ENCODE data around the gene BMPR1A. TPM values are rescaled to one million over a fixed set of nuclear protein-coding genes. Genes with fewer than 3 reads are reported as not detected.

Gene BMPR1A
- polyA plus RNA-seq, 1 donor (not counting 4 experiments of a cell fraction or from before 2014, with no cell fraction given), result 22.2 TPM

DNA sequence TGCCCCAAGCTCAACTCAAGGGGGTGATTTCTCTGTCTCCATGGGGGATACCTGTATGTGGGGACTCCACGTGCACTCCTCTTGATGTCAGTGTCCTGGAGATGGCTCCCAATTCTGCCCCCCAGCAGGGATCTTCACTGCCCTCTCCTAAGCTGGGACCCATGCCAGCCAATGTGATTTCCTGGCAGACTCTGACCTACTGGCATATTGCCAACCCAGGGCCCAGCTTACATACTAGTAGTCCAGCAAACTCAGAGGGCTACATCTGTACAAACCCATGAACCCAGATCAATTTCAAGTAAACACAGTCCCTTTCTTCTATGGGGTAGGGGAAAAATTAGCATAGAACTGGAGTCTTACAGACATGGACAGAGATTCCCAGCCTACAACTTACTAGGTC lies 26.2 kb upstream of the BMPR1A start:
- Histone ChIP-seq H3K9ac (ENCODE audit: control insufficient read depth, extremely low read depth, insufficient read depth, low read length) (no peak overlapping the region), H3K9me3 (ENCODE audit: control insufficient read depth, low read depth, low read length) (no peaks in the 10 kb centered on the region)

GRCh38 chr10:86732771-86733170 lies 23.6 kb upstream of the BMPR1A start:
- Histone ChIP-seq H2AFZ (ENCODE audit: control insufficient read depth, low read length) (no peak overlapping the region), H4K20me1 (ENCODE audit: control insufficient read depth, extremely low read depth, insufficient read depth, low read length) (no peaks in the 10 kb centered on the region), H3K9me1 (ENCODE audit: control insufficient read depth, extremely low read depth, insufficient read depth, low read length) (no peaks in the 10 kb centered on the region), H3K79me2 (ENCODE audit: control insufficient read depth, insufficient read depth, low read length) (no peaks in the 10 kb centered on the region), H3K4me1 (ENCODE audit: control insufficient read depth, extremely low read depth, insufficient read depth, low read length) (no peaks in the 10 kb centered on the region), H3K9ac (ENCODE audit: control insufficient read depth, extremely low read depth, insufficient read depth, low read length) (no peak overlapping the region), H3K9me3 (ENCODE audit: control insufficient read depth, low read depth, low read length) (no peaks in the 10 kb centered on the region), H3K36me3 (ENCODE audit: control insufficient read depth in 2 of 2, extremely low read depth in 1 of 2, insufficient read depth in 2 of 2, low read length in 2 of 2) (no peaks in the 10 kb centered on the region), H3K4me3 (ENCODE audit: control insufficient read depth in 2 of 3, extremely low read depth in 1 of 3, insufficient read depth in 2 of 3, low read depth in 1 of 3, low read length in 3 of 3) (no peak overlapping the region), H3K27me3 (ENCODE audit: control insufficient read depth, extremely low read depth, insufficient read depth, low read length) (peaks cover 4% of the 10 kb centered on the region), H3K4me2 (ENCODE audit: control insufficient read depth, extremely low read depth, insufficient read depth, low read depth, low read length) (no peak overlapping the region), H3K27ac (ENCODE audit: control insufficient read depth, insufficient read depth, low read length) (no peak overlapping the region)
- dilution Hi-C loops (cut with MboI; ENCODE audit: extremely low pct_ligation_motif_present, low sequenced_read_pairs), result no loop called here
- TF ChIP-seq EZH2 (IDR thresholded peaks at IDR 0.05; ENCODE audit: low read length), result no peak
- TF ChIP-seq, protein P1, sequence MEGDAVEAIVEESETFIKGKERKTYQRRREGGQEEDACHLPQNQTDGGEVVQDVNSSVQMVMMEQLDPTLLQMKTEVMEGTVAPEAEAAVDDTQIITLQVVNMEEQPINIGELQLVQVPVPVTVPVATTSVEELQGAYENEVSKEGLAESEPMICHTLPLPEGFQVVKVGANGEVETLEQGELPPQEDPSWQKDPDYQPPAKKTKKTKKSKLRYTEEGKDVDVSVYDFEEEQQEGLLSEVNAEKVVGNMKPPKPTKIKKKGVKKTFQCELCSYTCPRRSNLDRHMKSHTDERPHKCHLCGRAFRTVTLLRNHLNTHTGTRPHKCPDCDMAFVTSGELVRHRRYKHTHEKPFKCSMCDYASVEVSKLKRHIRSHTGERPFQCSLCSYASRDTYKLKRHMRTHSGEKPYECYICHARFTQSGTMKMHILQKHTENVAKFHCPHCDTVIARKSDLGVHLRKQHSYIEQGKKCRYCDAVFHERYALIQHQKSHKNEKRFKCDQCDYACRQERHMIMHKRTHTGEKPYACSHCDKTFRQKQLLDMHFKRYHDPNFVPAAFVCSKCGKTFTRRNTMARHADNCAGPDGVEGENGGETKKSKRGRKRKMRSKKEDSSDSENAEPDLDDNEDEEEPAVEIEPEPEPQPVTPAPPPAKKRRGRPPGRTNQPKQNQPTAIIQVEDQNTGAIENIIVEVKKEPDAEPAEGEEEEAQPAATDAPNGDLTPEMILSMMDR (optimal IDR thresholded peaks at IDR 0.05 in 1 of 3, IDR thresholded peaks at IDR 0.05 in 1 of 3, conservative IDR thresholded peaks at IDR 0.05 in 1 of 3; ENCODE audit: extremely low read depth in 1 of 3, insufficient read depth in 2 of 3, low read length in 3 of 3), result no peak
- DNase-seq (ENCODE audit: low read depth, low spot score), result no peak
- no peak for FAIRE-seq

More for the DNA sequence above, 26.2 kb upstream of the BMPR1A start:
- Histone ChIP-seq H3K36me3 (ENCODE audit: control insufficient read depth in 2 of 2, extremely low read depth in 1 of 2, insufficient read depth in 2 of 2, low read length in 2 of 2) (no peaks in the 10 kb centered on the region), H3K4me3 (ENCODE audit: control insufficient read depth in 2 of 3, extremely low read depth in 1 of 3, insufficient read depth in 2 of 3, low read depth in 1 of 3, low read length in 3 of 3) (no peak overlapping the region), H3K27ac (ENCODE audit: control insufficient read depth, insufficient read depth, low read length) (no peak overlapping the region), H3K9me1 (ENCODE audit: control insufficient read depth, extremely low read depth, insufficient read depth, low read length) (no peaks in the 10 kb centered on the region), H2AFZ (ENCODE audit: control insufficient read depth, low read length) (no peak overlapping the region), H3K27me3 (ENCODE audit: control insufficient read depth, extremely low read depth, insufficient read depth, low read length) (peaks cover 4% of the 10 kb centered on the region), H4K20me1 (ENCODE audit: control insufficient read depth, extremely low read depth, insufficient read depth, low read length) (no peaks in the 10 kb centered on the region), H3K4me2 (ENCODE audit: control insufficient read depth, extremely low read depth, insufficient read depth, low read depth, low read length) (no peak overlapping the region), H3K79me2 (ENCODE audit: control insufficient read depth, insufficient read depth, low read length) (no peaks in the 10 kb centered on the region), H3K4me1 (ENCODE audit: control insufficient read depth, extremely low read depth, insufficient read depth, low read length) (no peaks in the 10 kb centered on the region)
- FAIRE-seq (no peak), DNase-seq (ENCODE audit: low read depth, low spot score) (no peak)
- dilution Hi-C loops (cut with MboI; ENCODE audit: extremely low pct_ligation_motif_present, low sequenced_read_pairs), result no loop called here
- TF ChIP-seq, protein P1 (optimal IDR thresholded peaks at IDR 0.05 in 1 of 3, IDR thresholded peaks at IDR 0.05 in 1 of 3, conservative IDR thresholded peaks at IDR 0.05 in 1 of 3; ENCODE audit: extremely low read depth in 1 of 3, insufficient read depth in 2 of 3, low read length in 3 of 3), result no peak
- TF ChIP-seq EZH2 (IDR thresholded peaks at IDR 0.05; ENCODE audit: low read length), result no peak
